ENCODE results near the gene PDGFD.

The PDGFD gene

DNA sequence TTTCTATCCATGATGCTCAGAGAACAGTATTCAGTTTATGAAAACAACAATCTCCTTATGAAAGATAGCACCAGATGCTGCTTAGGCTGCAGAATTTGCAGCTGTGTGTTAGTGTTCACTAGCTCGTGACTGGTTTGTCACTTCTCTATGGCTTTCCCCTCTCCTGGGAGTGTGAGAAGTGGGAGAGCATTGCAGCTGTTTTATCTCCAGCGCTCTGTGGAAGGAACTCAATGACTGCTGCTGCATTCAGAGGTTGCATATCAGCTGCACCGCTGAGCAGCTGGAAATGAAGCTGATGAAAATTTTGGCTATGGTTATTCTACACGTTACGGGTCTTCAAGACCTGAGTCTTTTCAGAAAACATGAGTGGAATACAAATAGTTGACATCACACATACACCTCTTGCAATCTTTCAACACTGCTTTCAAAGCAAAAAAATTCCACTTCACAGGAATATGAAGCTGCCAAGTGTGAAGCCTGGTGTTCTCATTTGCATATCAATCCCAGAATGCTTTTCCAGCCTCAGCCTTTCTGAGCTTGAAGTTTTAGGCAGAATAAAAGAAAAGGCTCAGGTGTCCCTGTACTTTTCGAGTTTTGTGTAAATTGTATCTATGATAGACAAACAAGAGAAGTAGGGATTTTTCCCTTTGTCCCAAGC, 276.8 kb downstream of the PDGFD start:
- no peak for DNase-seq (ENCODE audit: low read depth in 2 of 2)

DNA sequence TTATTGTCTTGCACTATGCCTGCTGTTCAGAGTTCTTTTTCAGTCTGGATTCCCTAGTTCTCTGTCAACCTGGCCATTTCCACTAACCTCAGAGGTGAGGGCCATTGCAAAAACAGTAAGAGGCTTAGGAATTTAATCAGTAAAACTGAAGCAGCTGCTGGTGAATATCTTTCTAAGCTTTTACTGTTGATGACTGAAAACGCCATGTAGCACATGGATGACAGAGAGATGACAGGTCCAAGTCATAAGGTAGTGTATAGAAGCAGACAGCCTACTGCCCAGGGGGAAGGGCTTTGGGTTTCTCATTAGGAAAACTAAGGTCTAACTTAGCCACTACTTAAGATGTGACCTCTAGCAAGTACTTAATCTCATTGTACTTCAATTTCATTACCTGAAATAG, 280.1 kb downstream of the PDGFD start:
- DNase-seq (ENCODE audit: low read depth in 2 of 2): no peak

DNA sequence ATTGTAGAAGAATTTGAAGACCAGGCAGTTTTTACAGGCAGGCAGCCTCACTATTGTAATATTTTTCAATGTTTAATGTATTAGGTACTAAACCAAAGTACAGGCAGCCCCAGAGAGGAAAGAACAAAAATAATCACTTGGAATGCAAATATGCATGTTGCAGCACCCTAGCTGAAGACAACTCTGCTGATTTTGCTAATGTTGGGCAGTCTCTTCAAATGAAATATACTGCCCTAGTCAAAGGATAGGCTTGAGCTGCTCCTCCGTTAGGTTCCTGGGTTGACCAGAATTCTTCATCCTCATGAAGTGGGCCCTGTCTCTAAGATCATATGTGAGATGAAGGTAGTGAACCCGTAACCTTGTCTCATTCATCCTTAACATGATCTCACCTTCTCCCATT, 280.7 kb downstream of the PDGFD start:
- no peak for DNase-seq (ENCODE audit: low read depth in 2 of 2)

DNA sequence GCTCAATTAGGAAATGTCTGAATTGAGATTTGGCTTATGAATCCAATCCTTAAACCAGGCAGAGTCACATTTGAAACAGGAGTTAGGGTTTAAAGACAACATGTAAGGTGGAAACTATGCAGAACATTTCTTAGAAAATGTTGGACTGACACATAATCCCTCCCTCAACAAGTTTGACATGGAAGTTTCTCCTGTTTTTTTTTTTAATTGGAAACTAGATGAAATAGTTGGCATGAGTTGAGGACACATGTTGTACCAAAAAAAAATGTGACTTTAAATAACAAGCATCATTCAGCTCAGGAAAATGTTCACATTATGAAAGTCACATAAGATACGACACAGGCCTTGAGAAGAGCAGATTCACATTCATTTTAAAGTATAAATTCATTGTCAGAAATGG, 282.4 kb downstream of the PDGFD start:
- no peak for DNase-seq (ENCODE audit: low read depth in 2 of 2)

DNA sequence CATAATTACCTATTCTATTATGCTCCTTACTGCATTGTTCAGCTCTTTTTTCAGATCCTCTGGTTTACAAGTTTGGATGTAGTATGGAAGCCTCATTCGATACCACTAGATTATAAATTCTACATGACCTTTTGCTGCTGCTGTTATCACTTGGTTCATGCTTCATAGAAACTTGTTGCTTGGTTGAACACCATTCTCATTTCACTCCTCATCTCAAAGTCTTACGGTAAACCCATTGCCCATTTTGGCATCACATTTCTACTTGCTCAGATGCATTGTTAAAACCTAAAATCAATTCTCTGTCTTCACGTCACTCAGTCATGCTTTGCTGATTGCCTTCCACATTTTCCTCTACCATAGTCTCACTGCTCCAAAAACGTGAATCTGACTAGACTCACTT, 283.0 kb downstream of the PDGFD start:
- no peak for DNase-seq (ENCODE audit: low read depth in 2 of 2)

DNA sequence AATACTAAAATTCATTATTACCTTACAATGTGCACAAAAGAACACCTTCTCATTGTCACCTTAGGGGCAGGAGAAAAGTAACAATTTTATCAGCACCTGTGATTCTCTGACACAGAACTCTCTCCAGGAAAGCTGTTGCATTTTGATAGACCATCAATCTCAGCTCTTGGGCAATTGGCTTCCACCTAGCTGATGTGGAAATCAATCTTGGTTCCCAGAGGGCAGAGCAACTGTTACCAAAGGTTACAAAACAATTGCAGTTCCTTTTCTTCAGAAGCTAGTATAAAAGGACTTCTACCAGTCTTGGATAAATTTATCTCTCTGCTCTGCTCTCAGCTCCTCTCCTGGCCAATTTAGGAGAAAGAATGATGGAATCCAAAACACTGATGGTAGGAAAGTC, 285.3 kb downstream of the PDGFD start:
- no peak for DNase-seq (ENCODE audit: low read depth in 2 of 2)

DNA sequence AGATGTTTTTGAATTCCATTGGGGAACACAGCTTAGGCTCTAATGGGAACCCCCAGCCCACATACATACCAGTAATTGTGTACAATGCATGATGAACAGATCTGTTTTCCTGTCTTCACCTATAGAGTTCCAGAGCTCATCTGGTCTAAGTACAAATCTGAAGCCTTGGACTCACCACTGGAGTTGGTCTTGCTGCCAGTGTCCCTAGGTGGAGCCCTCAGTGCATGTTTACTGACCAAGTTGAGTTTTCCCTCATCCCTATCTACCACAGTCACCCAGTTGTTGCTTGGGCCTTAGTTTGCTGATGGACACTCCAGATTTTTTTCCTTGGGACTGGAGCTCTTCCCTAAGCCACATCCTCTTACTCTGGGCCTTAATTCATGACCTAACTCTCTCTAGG, 286.7 kb downstream of the PDGFD start:
- no peak for DNase-seq (ENCODE audit: low read depth in 2 of 2)

DNA sequence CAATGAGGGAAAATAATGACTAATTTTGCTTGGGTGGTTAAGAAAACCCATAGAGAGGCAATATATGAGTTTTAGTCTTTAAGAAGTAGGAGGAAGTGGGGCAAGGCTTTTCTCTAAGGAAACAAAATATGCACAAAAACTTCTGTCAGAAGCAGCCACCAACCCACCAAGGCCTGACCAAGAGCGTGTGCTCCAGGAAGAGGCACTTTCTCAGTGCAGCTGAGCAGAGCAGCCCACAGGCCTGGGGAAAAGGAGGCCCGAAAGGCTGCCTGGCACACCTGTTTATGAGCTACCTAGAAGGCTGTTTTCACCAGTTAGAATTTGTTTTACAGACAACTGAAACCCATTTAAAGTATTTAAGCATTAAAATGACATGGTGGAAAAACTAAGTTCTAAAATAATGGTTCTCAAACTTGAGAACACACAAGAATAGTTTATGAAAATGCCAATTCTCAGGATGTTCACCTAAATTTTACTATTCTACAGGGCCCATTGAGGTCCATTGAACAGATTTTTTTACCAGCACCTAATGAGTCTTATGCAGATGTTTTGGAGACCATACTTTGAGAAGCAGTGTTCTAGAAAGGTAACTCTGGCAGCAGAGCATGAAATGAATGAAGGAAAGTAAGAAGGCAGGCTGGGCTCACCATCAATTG, 288.0 kb downstream of the PDGFD start:
- no peak for DNase-seq (ENCODE audit: low read depth in 2 of 2)

DNA sequence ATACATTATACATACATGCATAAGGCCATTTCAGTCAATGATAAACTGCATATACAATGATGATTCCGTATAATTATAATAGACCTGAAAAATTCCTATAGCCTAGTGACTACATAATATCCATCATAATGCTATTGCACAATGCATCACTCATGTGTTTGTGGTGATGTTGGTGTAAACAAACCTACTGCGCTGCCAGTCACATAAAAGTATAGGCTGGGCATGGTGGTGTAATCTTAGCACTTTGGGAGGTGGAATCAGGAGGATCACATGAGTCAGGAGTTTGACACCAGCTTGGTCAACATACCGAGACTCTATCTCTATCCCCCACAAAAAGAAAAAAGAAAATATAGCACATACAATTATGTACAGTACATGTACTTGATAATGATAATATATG, 291.2 kb downstream of the PDGFD start:
- no peak for DNase-seq (ENCODE audit: low read depth in 2 of 2)

DNA sequence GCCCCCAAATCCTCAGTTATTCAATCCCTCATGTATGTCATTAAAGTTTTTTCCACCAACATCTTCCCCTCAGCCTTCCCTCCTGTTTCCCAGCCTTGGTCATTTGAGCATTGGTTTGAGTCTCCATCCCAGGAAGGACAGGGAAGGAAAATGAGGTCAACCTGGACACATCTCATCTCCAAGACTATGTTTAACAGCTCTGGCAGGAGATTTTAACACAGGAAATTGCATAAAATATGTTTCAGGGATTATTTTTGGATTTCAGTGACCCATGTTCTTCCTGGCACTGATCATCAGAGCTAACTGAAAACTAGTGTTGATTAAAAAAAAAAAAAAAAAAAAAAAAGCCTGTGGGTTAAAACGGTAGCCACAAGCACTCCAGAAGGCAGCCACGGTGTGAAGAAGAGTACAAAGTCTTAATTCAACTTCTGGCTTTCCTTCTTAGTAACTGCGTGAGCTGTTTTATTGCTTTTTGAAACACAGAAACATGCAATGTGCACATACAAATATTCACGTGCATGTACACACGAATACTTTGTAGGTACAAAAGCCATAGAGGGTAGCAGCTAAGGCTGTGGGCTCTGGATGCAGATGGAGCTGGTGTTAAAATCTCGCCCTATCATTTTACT, 291.9 kb downstream of the PDGFD start:
- DNase-seq (ENCODE audit: low read depth in 2 of 2): no peak

DNA sequence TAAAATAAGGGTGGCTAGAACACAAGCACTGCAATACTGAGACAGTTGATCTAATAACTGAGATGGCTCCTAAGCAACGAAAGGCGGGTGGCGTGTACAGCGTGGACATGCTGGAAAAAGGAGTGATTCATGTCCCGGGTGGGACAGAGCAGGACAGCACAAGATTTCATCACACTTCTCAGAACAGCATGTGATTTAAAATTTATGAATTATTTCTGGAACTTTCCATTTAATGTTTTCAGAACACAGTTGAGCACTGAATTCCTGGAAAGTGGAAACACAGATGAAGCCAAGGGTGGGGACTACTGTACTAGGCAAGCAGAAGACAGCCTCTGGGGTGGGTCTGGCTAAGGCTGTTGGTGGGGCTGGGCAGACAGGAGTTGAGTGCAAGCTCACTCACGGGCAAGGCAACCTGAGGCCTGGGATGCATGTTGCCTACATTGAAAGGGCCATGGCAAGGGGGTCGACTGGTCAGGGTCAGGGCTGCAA, 293.1 kb downstream of the PDGFD start:
- DNase-seq (ENCODE audit: low read depth in 2 of 2): no peak

DNA sequence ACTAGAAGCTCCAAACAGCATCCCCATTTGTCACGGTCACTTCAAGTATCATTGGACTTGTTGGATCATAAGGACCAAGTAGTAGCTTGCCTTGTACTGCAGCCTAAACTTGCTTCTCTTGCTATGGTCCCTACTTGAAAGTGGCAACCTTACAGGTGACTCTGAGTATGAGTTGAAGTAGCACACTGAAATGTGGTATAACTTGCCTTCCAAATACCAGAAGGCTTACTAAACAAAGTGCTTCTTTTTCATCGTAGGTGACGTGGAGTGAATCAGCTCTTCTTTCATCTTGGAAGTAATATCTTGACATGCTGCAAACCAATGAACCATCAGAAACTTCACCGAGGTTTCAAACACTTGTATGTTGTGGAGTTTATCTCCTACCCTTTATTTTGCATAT, 296.5 kb downstream of the PDGFD start:
- no peak for DNase-seq (ENCODE audit: low read depth in 2 of 2)

DNA sequence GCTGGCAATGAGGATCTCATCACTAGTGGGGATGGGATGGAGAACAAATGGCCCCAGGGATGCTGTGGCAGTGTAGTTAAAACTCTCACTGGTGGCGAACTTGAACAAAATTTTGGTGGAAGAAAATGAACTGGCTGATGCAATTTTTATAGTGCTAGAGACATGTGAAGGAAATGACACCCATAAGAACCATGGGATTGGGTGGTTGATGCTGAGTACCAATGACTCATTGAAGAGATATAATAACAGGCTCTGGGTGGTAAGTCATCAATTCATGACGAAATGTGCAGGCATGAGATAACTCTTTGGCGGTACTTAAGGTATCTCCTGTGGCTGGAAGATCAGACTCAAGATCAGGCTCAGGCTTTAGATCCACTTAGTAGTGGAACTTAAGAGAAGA, 300.4 kb downstream of the PDGFD start:
- DNase-seq (ENCODE audit: low read depth in 2 of 2): no peak

DNA sequence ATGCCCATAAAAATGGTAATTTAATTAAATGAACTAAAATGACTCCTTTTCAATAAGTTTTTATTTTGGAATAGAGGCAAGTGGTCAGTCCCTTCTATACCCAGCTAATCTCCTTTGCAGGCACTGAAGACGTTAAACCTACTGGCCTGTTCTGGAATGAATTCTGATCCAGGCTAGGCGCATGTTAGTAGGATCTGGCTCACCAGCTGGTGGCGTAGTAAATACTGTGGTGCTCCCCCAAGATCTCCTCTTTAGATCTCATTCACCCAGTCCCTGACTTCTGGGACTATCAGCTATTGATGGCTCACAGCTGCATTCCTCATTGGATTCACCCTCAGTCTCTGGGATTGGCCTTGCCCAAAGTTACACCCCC, 301.2 kb downstream of the PDGFD start:
- DNase-seq (ENCODE audit: low read depth in 2 of 2): no peak

DNA sequence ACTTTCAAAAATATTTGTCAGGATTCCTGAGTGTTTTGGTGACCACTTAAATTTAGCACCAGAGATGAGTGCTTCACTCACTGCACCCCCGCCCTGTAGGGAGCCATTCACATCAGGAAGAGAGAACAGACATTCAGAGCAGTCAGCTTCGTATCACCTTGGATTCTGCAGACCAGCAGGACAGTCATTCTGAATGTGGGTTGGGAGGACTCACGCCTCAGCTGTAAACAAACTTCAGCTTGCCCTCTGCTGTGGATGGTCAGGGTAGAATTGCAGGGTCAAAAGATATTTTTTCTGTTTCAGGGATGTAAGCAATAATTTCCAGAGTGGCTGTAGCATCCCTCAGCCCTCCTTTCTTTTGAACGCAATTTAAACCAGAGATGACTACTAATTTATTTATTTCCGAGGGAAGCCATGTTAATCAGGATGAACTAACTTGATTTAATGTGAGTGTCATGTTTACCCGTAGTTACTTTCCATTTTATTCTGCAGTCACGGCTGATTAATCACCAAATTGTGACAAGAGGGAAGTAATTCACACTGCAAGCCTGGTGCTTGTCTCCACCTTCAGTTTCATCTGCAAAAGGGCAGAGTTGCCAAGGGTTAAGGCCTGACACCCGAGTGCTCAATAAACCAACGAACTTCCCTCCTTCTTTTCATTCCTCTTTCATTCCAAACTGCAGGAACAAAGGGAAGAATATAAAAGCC, 301.7 kb downstream of the PDGFD start:
- DNase-seq (ENCODE audit: low read depth in 2 of 2): no peak
